AG04449 (cell line): Measurements from ENCODE around the gene CDR2L.

ENCODE experiments used
- CTCF ChIA-PET: fragments of 350-600 bp; formaldehyde crosslinking; extraction: SDS; loops from one replicate; lab custom pipeline; 2021; ENCODE audit warnings: antibody characterized with exemption; lab: Yijun Ruan, JAX
- POLR2A ChIA-PET: fragments of 400-600, 350-600 bp; formaldehyde crosslinking; extraction: SDS; loops from one replicate; lab custom pipeline; 2020; ENCODE audit warnings: antibody characterized with exemption, inconsistent platforms; lab: Yijun Ruan, JAX
- DNase-seq: peaks from one replicate; pipeline ENCODE4 v3.0.0-alpha.2; 2010; ENCODE audit warnings: low read depth, low spot score
- H3K4me3 ChIP-seq: 2 replicates; pipeline ENCODE4 v1.5.1; 2011; ENCODE audit warnings: low read depth, mild to moderate bottlenecking, control low read depth, low read length
- CTCF ChIP-seq: IDR thresholded peaks from one replicate; pipeline ENCODE4 v1.5.1; 2011; ENCODE audit warnings: mild to moderate bottlenecking, moderate library complexity, low read length, control low read depth, inconsistent platforms; ENCODE audit not compliant: insufficient read depth; ENCODE audit errors: missing control alignments

The CDR2L gene

GRCh38 chr17:74987418-74987908, at the start of gene CDR2L:
CDR2L (plus strand) TSS chr17:74987632; CDS start chr17:74988044, 412 bp downstream.
- ChIA-PET POLR2A (interaction anchor here (0.7 to 2.9 kb wide), 7 partner anchors 13 to 114 kb away, joined by 3 to 45 read pairs (median 3); partner anchors contain the start of gene MRPL58), CTCF (interaction anchor here (0.8 to 4.8 kb wide), 9 partner anchors 9 to 118 kb away, joined by 3 to 46 read pairs (median 5); partner anchors contain the start of genes HID1 and MRPL58)
- peak; percentile 67 for DNase-seq
- peak within 1 kb of the TSS; percentile 74 for H3K4me3 ChIP-seq
- TF ChIP-seq CTCF = no peak

GRCh38 chr17:74938194-74938950, 49.1 kb upstream of the CDR2L start:
- DNase-seq = no peak
- no peak for TF ChIP-seq CTCF
- CTCF ChIA-PET = interaction anchor here (2.1 to 2.8 kb wide), 2 partner anchors 20 to 23 kb away, joined by 7 to 11 read pairs; no protein-coding TSS in a partner anchor
- H3K4me3 ChIP-seq = no peak overlapping the region
- POLR2A ChIA-PET = no interaction called here

GRCh38 chr17:74939534-74939933, 47.9 kb upstream of the CDR2L start:
- POLR2A ChIA-PET = no interaction called here

GRCh38 chr17:74941128-74941725, 46.2 kb upstream of the CDR2L start:
- no peak for DNase-seq
- TF ChIP-seq CTCF = no peak
- H3K4me3 ChIP-seq = no peak overlapping the region
- ChIA-PET POLR2A (no interaction called here), CTCF (no interaction called here)

More at GRCh38 chr17:74939534-74939933, 47.9 kb upstream of the CDR2L start:
- CTCF ChIA-PET = interaction anchor here (0.8 to 2.8 kb wide), 5 partner anchors 10 to 22 kb away, joined by 3 to 11 read pairs (median 3); partner anchors contain the start of gene OTOP2
- DNase-seq = no peak
- no peak for TF ChIP-seq CTCF
- no peak overlapping the region for H3K4me3 ChIP-seq

- no peak for TF ChIP-seq CTCF
- ChIA-PET POLR2A (no interaction called here), CTCF (interaction anchor here (1.9 to 2.7 kb wide), 2 partner anchors 13 to 17 kb away, joined by 9 to 11 read pairs; no protein-coding TSS in a partner anchor)
- no peak for DNase-seq
- H3K4me3 ChIP-seq = no peak overlapping the region
Observed at GRCh38 chr17:74943808-74944522, 43.5 kb upstream of the CDR2L start.
